ENCODE data around the gene IPO13.

DNA sequence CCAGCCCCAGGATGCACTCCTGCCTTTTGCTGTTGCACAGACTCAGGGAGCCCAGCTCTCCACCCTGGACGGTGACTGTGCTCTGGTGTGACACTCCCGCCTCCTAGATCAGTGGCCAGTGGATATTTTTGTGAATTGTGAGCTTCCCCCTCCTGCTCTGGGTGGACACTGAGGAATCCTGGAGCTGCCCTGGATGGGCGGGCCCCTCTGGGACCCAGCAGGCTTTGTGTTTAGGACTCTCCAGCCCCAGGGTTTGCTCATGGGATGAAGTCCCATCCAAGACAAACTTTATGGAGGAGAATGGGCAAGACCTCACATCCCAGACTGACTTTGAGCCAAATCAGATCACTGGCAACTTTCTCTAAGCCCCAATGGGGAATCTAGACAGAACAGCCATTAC lies 68.5 kb downstream of the IPO13 start:
- TF ChIP-seq, protein P1, sequence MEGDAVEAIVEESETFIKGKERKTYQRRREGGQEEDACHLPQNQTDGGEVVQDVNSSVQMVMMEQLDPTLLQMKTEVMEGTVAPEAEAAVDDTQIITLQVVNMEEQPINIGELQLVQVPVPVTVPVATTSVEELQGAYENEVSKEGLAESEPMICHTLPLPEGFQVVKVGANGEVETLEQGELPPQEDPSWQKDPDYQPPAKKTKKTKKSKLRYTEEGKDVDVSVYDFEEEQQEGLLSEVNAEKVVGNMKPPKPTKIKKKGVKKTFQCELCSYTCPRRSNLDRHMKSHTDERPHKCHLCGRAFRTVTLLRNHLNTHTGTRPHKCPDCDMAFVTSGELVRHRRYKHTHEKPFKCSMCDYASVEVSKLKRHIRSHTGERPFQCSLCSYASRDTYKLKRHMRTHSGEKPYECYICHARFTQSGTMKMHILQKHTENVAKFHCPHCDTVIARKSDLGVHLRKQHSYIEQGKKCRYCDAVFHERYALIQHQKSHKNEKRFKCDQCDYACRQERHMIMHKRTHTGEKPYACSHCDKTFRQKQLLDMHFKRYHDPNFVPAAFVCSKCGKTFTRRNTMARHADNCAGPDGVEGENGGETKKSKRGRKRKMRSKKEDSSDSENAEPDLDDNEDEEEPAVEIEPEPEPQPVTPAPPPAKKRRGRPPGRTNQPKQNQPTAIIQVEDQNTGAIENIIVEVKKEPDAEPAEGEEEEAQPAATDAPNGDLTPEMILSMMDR (IDR thresholded peaks at IDR 0.05 in 2 of 3, conservative IDR thresholded peaks at IDR 0.05 in 1 of 3; ENCODE audit: control insufficient read depth in 2 of 3, extremely low read depth in 1 of 3, insufficient read depth in 1 of 3, low read depth in 3 of 3, low read length in 3 of 3), result no peak
- TF ChIP-seq TAF1 (IDR thresholded peaks at IDR 0.05; ENCODE audit: borderline replicate concordance, low read depth, low read length), result no peak
- no peak for TF ChIP-seq ZNF384 (IDR thresholded peaks at IDR 0.05; ENCODE audit: borderline replicate concordance, low read depth, low read length)
- TF ChIP-seq, protein P2, sequence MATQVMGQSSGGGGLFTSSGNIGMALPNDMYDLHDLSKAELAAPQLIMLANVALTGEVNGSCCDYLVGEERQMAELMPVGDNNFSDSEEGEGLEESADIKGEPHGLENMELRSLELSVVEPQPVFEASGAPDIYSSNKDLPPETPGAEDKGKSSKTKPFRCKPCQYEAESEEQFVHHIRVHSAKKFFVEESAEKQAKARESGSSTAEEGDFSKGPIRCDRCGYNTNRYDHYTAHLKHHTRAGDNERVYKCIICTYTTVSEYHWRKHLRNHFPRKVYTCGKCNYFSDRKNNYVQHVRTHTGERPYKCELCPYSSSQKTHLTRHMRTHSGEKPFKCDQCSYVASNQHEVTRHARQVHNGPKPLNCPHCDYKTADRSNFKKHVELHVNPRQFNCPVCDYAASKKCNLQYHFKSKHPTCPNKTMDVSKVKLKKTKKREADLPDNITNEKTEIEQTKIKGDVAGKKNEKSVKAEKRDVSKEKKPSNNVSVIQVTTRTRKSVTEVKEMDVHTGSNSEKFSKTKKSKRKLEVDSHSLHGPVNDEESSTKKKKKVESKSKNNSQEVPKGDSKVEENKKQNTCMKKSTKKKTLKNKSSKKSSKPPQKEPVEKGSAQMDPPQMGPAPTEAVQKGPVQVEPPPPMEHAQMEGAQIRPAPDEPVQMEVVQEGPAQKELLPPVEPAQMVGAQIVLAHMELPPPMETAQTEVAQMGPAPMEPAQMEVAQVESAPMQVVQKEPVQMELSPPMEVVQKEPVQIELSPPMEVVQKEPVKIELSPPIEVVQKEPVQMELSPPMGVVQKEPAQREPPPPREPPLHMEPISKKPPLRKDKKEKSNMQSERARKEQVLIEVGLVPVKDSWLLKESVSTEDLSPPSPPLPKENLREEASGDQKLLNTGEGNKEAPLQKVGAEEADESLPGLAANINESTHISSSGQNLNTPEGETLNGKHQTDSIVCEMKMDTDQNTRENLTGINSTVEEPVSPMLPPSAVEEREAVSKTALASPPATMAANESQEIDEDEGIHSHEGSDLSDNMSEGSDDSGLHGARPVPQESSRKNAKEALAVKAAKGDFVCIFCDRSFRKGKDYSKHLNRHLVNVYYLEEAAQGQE (IDR thresholded peaks at IDR 0.05; ENCODE audit: low read depth, low read length), result no peak
- TF ChIP-seq POLR2A (IDR thresholded peaks at IDR 0.05; ENCODE audit: low read depth, low read length), result no peak
- no peak for TF ChIP-seq GABPA (IDR thresholded peaks at IDR 0.05; ENCODE audit: low read depth)
- TF ChIP-seq ZNF274 (IDR thresholded peaks at IDR 0.05; ENCODE audit: insufficient read depth, insufficient read length), result no peak

All from GM12878 (cell line).